IMR-90 (cell line): Measurements from ENCODE around the gene KANK3. TPM values are rescaled to one million over a fixed set of nuclear protein-coding genes. Genes with fewer than 3 reads are reported as not detected.
"Not testable (repeated sequence)": the region's sequence is repeated elsewhere in the genome, so short reads cannot be mapped to it uniquely, and the experiment has no call there.

Experiments used
- ATAC-seq: fragments of 200-7000 bp; cut with Tn5 transposase; 2 replicates; pipeline ENCODE4 v1.9.1; 2020; ENCODE audit warnings: low read depth, mild to moderate bottlenecking, moderate library complexity
- BruUV-seq: library from RNA; stranded (reverse); fragments of 400-500 nt; replicated peaks from 2 replicates; lab custom pipeline; 2021; lab: Mats Ljungman, UMichigan
- CTCF ChIA-PET: fragments of 300-600 bp; formaldehyde crosslinking; extraction: SDS; loops from one replicate; lab custom pipeline; 2021; ENCODE audit warnings: antibody characterized with exemption; lab: Yijun Ruan, JAX
- POLR2A ChIA-PET: fragments of 300-600 bp; sonication (Branson Sonifier 250); formaldehyde crosslinking; loops from one replicate; lab custom pipeline; 2022; ENCODE audit warnings: antibody characterized with exemption; ENCODE audit not compliant: unreplicated experiment; lab: Charles Lee
- DNase-seq: peaks from one replicate; pipeline ENCODE4 v3.0.0; 2013
- H2AFZ ChIP-seq: replicated peaks from 2 replicates; pipeline ENCODE3; 2013; ENCODE audit warnings: low read length, mild to moderate bottlenecking; ENCODE audit not compliant: poor library complexity
- H2AK5ac ChIP-seq: 2 replicates; pipeline ENCODE4 v1.6.1; 2013; ENCODE audit warnings: low read depth, low read length, inconsistent platforms
- H2AK9ac ChIP-seq: replicated peaks from 2 replicates; pipeline ENCODE3; 2013; ENCODE audit warnings: mild to moderate bottlenecking, low read depth, low read length, moderate library complexity; ENCODE audit not compliant: poor library complexity
- H2BK120ac ChIP-seq: 2 replicates; pipeline ENCODE4 v1.6.1; 2013; ENCODE audit warnings: low read depth, low read length, inconsistent platforms
- H2BK15ac ChIP-seq: 3 replicates; pipeline ENCODE4 v1.6.1; 2013; ENCODE audit warnings: low read depth, low read length, inconsistent platforms
- H2BK20ac ChIP-seq: 2 replicates; pipeline ENCODE4 v1.6.1; 2013; ENCODE audit warnings: low read depth, mild to moderate bottlenecking, inconsistent platforms, low read length, moderate library complexity
- H2BK5ac ChIP-seq: 2 replicates; pipeline ENCODE4 v1.6.1; 2013; ENCODE audit warnings: mild to moderate bottlenecking, low read depth, low read length, inconsistent platforms; ENCODE audit not compliant: poor library complexity, severe bottlenecking
- H3K14ac ChIP-seq: replicated peaks from 2 replicates; pipeline ENCODE4 v1.6.1; 2013; ENCODE audit warnings: low read depth, low read length, inconsistent platforms
- H3K18ac ChIP-seq: 2 replicates; pipeline ENCODE4 v1.6.1; 2013; ENCODE audit warnings: low read depth, low read length, control low read depth
- H3K23ac ChIP-seq: 2 replicates; pipeline ENCODE4 v1.6.1; 2013; ENCODE audit warnings: low read depth, low read length, inconsistent platforms
- H3K27ac ChIP-seq: 2 replicates; pipeline ENCODE4 v1.5.1; 2013; ENCODE audit warnings: mild to moderate bottlenecking, control low read depth, low read length; ENCODE audit not compliant: insufficient read depth
- H3K27me3 ChIP-seq: 2 replicates; pipeline ENCODE4 v1.6.1; 2013; ENCODE audit warnings: low read length; ENCODE audit not compliant: control insufficient read depth, insufficient read depth
- H3K36me3 ChIP-seq: 2 replicates; pipeline ENCODE4 v1.6.1; 2013; ENCODE audit warnings: low read length, mixed read lengths; ENCODE audit not compliant: control insufficient read depth, insufficient read depth
- H3K4ac ChIP-seq: 2 replicates; pipeline ENCODE4 v1.6.1; 2013; ENCODE audit warnings: low read depth, low read length, inconsistent platforms
- H3K4me1 ChIP-seq: 2 replicates; pipeline ENCODE4 v1.6.1; 2013; ENCODE audit warnings: low read length, mixed read lengths; ENCODE audit not compliant: control insufficient read depth, insufficient read depth
- H3K4me2 ChIP-seq: 2 replicates; pipeline ENCODE4 v1.6.1; 2013; ENCODE audit warnings: low read depth, mild to moderate bottlenecking, control low read depth, low read length, moderate library complexity
- H3K4me3 ChIP-seq: 2 replicates; pipeline ENCODE4 v1.5.1; 2013; ENCODE audit warnings: low read depth, mild to moderate bottlenecking, control low read depth, low read length, moderate library complexity; ENCODE audit not compliant: insufficient read depth
- H3K56ac ChIP-seq: 2 replicates; pipeline ENCODE4 v1.6.1; 2013; ENCODE audit warnings: low read length, inconsistent platforms; ENCODE audit not compliant: insufficient read depth; ENCODE audit errors: extremely low read depth
- H3K79me1 ChIP-seq, 2 experiments: 2 replicates each; pipeline ENCODE4 v1.6.1; 2013; ENCODE audit warnings: low read length in 2 of 2, inconsistent platforms in 1 of 2, low read depth in 1 of 2
- H3K9ac ChIP-seq: 2 replicates; pipeline ENCODE4 v1.6.1; 2013; ENCODE audit warnings: low read depth, low read length, control low read depth
- H3K9me1 ChIP-seq: 2 replicates; pipeline ENCODE4 v1.6.1; 2013; ENCODE audit warnings: low read length, inconsistent platforms; ENCODE audit not compliant: insufficient read depth
- H3K9me3 ChIP-seq: 2 replicates; pipeline ENCODE4 v1.6.1; 2013; ENCODE audit warnings: low read length; ENCODE audit not compliant: control insufficient read depth, insufficient read depth
- H4K20me1 ChIP-seq: 2 replicates; pipeline ENCODE4 v1.6.1; 2013; ENCODE audit warnings: low read length, inconsistent platforms; ENCODE audit not compliant: insufficient read depth
- H4K5ac ChIP-seq: 2 replicates; pipeline ENCODE4 v1.6.1; 2013; ENCODE audit warnings: mild to moderate bottlenecking, low read depth, low read length, control low read depth
- H4K8ac ChIP-seq, 2 experiments: 2 replicates each; pipeline ENCODE4 v1.6.1; 2013; ENCODE audit warnings: low read depth in 2 of 2, low read length in 2 of 2, control low read depth in 1 of 2, inconsistent platforms in 1 of 2
- H4K91ac ChIP-seq: 2 replicates; pipeline ENCODE4 v1.6.1; 2013; ENCODE audit warnings: low read depth, low read length, inconsistent platforms; ENCODE audit not compliant: insufficient read depth
- WGBS, 2 experiments: methylation state at CpG; one replicate each; pipeline versions ENCODE4 v1.1.5 to v1.1.7; 2013; ENCODE audit warnings: missing lambda C conversion rate in 2 of 2; ENCODE audit not compliant: insufficient read length in 1 of 2; ENCODE audit errors: extremely low coverage in 2 of 2; 5-methylcytosine and 5-hydroxymethylcytosine counted together
- dilution Hi-C: fragments of 300-500 bp; cut with HindIII; formaldehyde crosslinking; loops from one replicate; pipeline ENCODE4 v1.14.3; 2018; ENCODE audit warnings: low sequenced_read_pairs; ENCODE audit not compliant: unreplicated experiment
- in situ Hi-C: fragments of 300-500 bp; cut with MboI; formaldehyde crosslinking; loops from 3 replicates; pipeline ENCODE4 v1.14.3; 2019; ENCODE audit warnings: low sequenced_read_pairs, inconsistent platforms, mixed read lengths
- intact Hi-C: fragments of 100-400 bp; cut with micrococcal nuclease; formaldehyde crosslinking; loops from 2 replicates; pipeline ENCODE4 v1.10.0; 2022
- polyA plus RNA-seq, 3 experiments: library from polyadenylated mRNA; depleted of rRNA; stranded (reverse); fragments of >200 nt; gene quantifications; 2 replicates each; pipeline ENCODE4 v1.2.3, GENCODE V29; 2012; ENCODE audit warnings: low replicate concordance in 1 of 3
- total RNA-seq: library from RNA; depleted of rRNA; stranded (reverse); fragments of >200 nt; gene quantifications from 2 replicates; pipeline ENCODE4 v1.2.3, GENCODE V29; 2012

The KANK3 gene
- total and polyA plus RNA-seq, 2 of the 4 experiments (the other 2 are of a cell fraction) = 0.07 TPM; not detected in 1

DNA sequence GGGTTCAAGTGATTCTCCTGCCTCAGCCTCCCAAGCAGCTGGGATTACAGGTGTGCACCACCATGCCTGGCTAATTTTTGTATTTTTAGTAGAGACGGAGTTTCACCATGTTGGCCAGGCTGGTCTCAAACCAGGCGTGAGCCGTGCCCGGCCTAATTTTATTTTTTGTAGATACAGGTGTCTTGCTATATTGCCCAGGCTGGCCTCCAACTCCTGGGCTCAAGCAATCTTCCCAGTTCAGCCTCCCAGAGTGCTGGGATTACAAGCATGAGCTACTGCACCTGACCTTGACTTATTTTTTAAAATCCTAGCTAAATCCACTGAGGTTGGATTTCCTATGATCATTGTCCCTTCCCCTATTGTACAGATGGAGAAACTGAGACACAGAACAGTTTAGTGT lies 1.6 kb downstream of the KANK3 start:
- ATAC-seq = not testable (repeated sequence)

More for the DNA sequence above, 1.6 kb downstream of the KANK3 start:
- H2BK15ac ChIP-seq, H3K27ac ChIP-seq, H4K20me1 ChIP-seq, H2BK5ac ChIP-seq, H4K91ac ChIP-seq, H3K56ac ChIP-seq, H2AK9ac ChIP-seq, H4K5ac ChIP-seq, H3K18ac ChIP-seq, DNase-seq, H3K23ac ChIP-seq, H3K4me3 ChIP-seq, H3K9me1 ChIP-seq, H2BK20ac ChIP-seq, H4K8ac ChIP-seq, H3K9me3 ChIP-seq, H2BK120ac ChIP-seq, H3K9ac ChIP-seq, H3K4me1 ChIP-seq, H3K4ac ChIP-seq, H2AFZ ChIP-seq, H3K36me3 ChIP-seq, intact Hi-C loops, H3K4me2 ChIP-seq, H3K14ac ChIP-seq, BruUV-seq, H2AK5ac ChIP-seq, POLR2A ChIA-PET, H3K79me1 ChIP-seq, dilution Hi-C loops: not testable (repeated sequence)
- peaks cover 17% of the 10 kb centered on the region; the same call in 1 of the 2 replicates for H3K27me3 ChIP-seq
- WGBS, 2 experiments = no CpG with 5 or more reads among the region's 4 CpGs
- CTCF ChIA-PET = interaction anchor here (0.6 kb wide), 3 partner anchors 12 to 274 kb away, joined by 3 to 7 read pairs (median 3); no protein-coding TSS in a partner anchor
- in situ Hi-C loops = loop anchor here (5.0 kb wide), 1 partner anchor 231 kb away; no protein-coding TSS in a partner anchor
